HG03103 (cell line): ENCODE results near the gene CD8B.

Source experiments
- ATAC-seq: cut with Tn5 transposase; IDR thresholded peaks from one replicate; pipeline ENCODE4 v1.9.1; 2021; ENCODE audit warnings: low read depth; ENCODE audit not compliant: unreplicated experiment

CD8B gene

GRCh38 chr2:86775338-86775737, 86.3 kb downstream of the CD8B start:
- ATAC-seq, result no peak

- ATAC-seq, result no peak
These were observed 86.8 kb downstream of the CD8B start for GRCh38 chr2:86774862-86775261.

GRCh38 chr2:86772611-86773010, 89.1 kb downstream of the CD8B start:
- no peak for ATAC-seq

DNA sequence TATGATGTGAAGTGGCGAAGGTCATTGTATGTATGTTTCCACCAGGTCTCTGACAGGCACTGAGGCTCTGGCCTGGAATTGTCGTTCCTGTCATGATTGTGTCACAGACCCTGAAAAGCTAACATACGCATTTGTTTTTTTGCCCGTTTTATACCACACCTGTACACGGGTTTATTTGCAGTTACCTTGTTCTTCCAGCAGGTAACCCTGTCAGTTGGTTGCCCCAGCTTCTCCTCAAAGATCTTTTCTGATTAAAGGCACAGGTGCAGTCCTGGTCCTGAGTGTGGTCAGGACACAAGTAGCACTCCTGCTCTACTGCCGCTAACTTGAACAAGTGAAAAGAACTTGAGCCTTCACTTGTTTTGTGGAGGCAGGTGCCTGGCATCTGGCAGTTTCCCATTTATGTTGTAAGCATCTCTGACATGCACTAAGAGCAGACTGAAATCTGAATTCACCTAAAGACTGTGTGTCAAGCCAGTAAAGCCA, 90.8 kb downstream of the CD8B start:
- no peak for ATAC-seq

GRCh38 chr2:86769838-86770237, 91.8 kb downstream of the CD8B start:
- no peak for ATAC-seq

DNA sequence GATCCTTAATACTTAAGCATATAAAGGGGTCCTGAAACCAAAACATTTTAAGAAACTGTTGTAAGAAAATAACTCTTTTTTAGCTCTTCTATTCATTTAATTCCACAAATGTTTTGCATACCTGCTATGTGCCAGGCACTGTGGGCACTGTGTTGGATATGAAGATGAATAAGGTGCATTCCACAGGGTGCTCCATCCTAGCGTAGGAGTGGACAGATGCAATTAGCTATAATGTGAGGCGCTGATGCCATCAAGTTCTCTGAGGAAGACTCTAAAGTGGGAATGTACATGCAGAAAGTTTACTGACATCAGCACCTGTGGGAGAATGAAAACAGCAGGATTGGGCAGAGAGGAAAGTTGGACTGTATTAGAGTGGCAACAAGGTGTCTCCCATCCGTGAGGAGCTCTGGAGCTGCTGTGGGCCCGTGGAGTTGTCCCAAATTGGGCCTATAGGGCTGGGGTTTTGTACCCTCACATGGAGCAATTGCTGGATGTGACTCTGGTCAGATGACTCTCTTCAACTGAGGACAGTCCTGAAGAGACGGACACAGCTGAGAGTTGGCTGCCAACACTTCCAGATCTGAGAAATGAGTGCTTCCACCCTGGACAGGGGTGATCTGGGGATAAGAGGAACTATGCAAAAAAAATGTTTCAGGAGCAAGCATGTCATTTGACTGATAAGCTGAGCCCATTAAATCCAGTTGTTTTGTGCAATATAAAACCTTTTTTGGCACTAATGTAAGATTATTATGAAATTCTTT, 93.3 kb downstream of the CD8B start:
- ATAC-seq, result no peak
